HL-60 (cell line): ENCODE measurements around the gene TMF1.

Experiments used
- DNase-seq, 2 experiments: peaks; one replicate each; pipeline ENCODE4 v3.0.0-alpha.2; 2010 to 2020; ENCODE audit warnings: low read depth in 1 of 2, low spot score in 1 of 2
- H3K27ac ChIP-seq: fragments of 250-450 bp; sonication (Bioruptor Pico); replicated peaks from 2 replicates; pipeline ENCODE4 v1.5.1; 2020; ENCODE audit warnings: mild to moderate bottlenecking, moderate library complexity
- H3K27me3 ChIP-seq: fragments of 250-450 bp; sonication (Bioruptor Pico); 2 replicates; pipeline ENCODE4 v1.5.1; 2021; ENCODE audit warnings: mild to moderate bottlenecking, moderate library complexity; ENCODE audit not compliant: insufficient read depth, poor library complexity, severe bottlenecking
- H3K4me3 ChIP-seq: replicated peaks from 2 replicates; pipeline ENCODE4 v1.5.1; 2011; ENCODE audit warnings: mild to moderate bottlenecking, control low read depth, low read length; ENCODE audit not compliant: insufficient read depth
- GABPA ChIP-seq: IDR thresholded peaks from 2 replicates; pipeline ENCODE4 v1.6.1; 2012; ENCODE audit warnings: low read depth
- POLR2AphosphoS5 ChIP-seq: IDR thresholded peaks from 2 replicates; pipeline ENCODE4 v1.6.1; 2012; ENCODE audit warnings: low read depth
- SPI1 ChIP-seq: IDR thresholded peaks from 2 replicates; pipeline ENCODE4 v1.6.1; 2012; ENCODE audit warnings: low read depth, mild to moderate bottlenecking, borderline replicate concordance
- TF ChIP-seq, protein P1 (sequence below): IDR thresholded peaks from one replicate; pipeline ENCODE4 v1.5.1; 2011; ENCODE audit warnings: low read length, control low read depth, inconsistent platforms; ENCODE audit not compliant: insufficient read depth
- TF ChIP-seq, protein P2 (sequence below): IDR thresholded peaks from 2 replicates; pipeline ENCODE4 v1.6.1; 2012; ENCODE audit warnings: low read depth; ENCODE audit not compliant: insufficient replicate concordance

The TMF1 gene

DNA sequence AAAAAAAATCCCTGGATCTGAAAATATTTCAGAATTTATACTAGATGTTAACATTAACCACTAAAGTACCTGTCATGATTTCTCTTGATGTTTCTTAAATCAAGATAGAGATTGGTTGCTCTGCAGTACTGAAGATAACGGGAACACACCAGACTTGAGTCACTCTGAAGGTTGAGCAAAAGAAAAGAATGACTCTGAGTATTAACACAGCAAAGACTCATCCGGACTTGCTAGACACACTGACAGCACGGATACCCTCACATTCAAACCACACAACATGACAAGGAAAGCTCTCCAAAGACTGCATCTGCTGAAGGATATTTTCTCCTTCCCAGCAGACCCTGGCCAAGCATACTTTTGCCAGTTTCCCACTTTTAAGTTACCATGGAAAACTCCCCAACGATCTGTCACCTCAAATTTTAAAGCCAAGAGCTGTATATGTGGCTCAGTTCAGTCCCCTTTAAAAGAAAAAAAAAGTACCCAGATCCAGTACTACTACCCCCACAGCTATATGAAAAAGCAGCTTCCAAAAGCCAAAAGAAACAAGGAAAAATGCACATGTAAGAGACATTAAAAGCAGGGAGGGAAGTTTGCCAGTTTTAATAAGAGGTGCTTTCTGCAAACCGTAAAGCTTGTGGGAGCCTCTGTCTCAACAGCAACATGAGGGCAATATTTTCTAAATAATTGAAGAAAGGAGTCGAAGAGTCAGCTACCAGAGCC, 46.9 kb downstream of the TMF1 start:
- no peak overlapping the region for H3K4me3 ChIP-seq
- no peaks in the 10 kb centered on the region for H3K27me3 ChIP-seq
- H3K27ac ChIP-seq: no peak overlapping the region
- no peak for TF ChIP-seq SPI1
- no peak for TF ChIP-seq POLR2AphosphoS5
- no peak for TF ChIP-seq GABPA
- TF ChIP-seq, protein P1, sequence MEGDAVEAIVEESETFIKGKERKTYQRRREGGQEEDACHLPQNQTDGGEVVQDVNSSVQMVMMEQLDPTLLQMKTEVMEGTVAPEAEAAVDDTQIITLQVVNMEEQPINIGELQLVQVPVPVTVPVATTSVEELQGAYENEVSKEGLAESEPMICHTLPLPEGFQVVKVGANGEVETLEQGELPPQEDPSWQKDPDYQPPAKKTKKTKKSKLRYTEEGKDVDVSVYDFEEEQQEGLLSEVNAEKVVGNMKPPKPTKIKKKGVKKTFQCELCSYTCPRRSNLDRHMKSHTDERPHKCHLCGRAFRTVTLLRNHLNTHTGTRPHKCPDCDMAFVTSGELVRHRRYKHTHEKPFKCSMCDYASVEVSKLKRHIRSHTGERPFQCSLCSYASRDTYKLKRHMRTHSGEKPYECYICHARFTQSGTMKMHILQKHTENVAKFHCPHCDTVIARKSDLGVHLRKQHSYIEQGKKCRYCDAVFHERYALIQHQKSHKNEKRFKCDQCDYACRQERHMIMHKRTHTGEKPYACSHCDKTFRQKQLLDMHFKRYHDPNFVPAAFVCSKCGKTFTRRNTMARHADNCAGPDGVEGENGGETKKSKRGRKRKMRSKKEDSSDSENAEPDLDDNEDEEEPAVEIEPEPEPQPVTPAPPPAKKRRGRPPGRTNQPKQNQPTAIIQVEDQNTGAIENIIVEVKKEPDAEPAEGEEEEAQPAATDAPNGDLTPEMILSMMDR: no peak
- TF ChIP-seq, protein P2, sequence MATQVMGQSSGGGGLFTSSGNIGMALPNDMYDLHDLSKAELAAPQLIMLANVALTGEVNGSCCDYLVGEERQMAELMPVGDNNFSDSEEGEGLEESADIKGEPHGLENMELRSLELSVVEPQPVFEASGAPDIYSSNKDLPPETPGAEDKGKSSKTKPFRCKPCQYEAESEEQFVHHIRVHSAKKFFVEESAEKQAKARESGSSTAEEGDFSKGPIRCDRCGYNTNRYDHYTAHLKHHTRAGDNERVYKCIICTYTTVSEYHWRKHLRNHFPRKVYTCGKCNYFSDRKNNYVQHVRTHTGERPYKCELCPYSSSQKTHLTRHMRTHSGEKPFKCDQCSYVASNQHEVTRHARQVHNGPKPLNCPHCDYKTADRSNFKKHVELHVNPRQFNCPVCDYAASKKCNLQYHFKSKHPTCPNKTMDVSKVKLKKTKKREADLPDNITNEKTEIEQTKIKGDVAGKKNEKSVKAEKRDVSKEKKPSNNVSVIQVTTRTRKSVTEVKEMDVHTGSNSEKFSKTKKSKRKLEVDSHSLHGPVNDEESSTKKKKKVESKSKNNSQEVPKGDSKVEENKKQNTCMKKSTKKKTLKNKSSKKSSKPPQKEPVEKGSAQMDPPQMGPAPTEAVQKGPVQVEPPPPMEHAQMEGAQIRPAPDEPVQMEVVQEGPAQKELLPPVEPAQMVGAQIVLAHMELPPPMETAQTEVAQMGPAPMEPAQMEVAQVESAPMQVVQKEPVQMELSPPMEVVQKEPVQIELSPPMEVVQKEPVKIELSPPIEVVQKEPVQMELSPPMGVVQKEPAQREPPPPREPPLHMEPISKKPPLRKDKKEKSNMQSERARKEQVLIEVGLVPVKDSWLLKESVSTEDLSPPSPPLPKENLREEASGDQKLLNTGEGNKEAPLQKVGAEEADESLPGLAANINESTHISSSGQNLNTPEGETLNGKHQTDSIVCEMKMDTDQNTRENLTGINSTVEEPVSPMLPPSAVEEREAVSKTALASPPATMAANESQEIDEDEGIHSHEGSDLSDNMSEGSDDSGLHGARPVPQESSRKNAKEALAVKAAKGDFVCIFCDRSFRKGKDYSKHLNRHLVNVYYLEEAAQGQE: no peak
- no peak for DNase-seq

DNA sequence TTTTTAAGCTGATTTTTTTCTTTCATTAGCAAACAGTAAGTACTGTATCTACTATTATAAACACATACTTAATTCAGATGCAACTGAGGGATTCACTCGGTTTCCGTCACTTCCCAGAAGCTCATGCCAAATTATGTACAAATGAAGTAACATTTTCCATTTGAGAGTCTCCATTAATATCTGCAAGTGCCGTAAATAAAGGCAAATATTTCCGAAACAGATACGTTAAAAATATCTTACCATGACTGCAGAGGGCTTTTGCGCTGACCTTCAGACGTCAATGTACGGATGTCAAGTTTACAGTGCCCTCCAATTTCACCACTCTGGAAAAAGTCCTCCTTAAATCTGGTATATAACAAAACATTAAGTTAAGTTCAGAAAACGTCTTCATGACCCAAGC, 48.0 kb downstream of the TMF1 start:
- H3K27ac ChIP-seq: no peak overlapping the region
- no peak overlapping the region for H3K4me3 ChIP-seq
- no peak for DNase-seq
- TF ChIP-seq POLR2AphosphoS5 (no peak), GABPA (no peak), SPI1 (no peak)
- TF ChIP-seq, protein P2: no peak
- H3K27me3 ChIP-seq: no peaks in the 10 kb centered on the region

DNA sequence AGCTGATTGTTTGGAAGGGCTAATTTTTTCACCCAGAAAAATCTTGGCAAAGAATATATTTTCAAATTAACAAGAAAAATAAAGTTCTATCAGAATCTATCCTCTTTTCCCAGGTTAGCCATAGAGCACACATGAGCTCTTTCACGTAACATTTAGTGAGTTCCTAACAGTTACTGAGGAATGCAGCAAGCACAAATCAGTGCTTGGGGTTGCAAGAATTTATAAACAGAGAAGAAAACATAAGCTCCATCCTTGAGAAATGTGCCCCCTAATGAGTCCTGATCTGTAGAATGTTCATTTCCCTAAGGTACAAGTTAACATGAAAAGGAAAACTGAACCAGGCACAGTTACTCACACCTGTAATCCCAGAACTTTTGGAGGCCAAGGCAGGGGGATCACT, 52.5 kb downstream of the TMF1 start:
- no peak for TF ChIP-seq POLR2AphosphoS5
- TF ChIP-seq SPI1: no peak
- TF ChIP-seq GABPA: no peak
- TF ChIP-seq, protein P1: no peak
- TF ChIP-seq, protein P2: no peak
- no peak overlapping the region for H3K4me3 ChIP-seq
- H3K27me3 ChIP-seq: no peaks in the 10 kb centered on the region
- no peak for DNase-seq
- no peak overlapping the region for H3K27ac ChIP-seq
